ENCODE results near the gene COA8. TPM values are rescaled to one million over a fixed set of nuclear protein-coding genes. Genes with fewer than 3 reads are reported as not detected.

The COA8 gene
- total RNA-seq, 1 donor from 2014 or later: 42.0 TPM

DNA sequence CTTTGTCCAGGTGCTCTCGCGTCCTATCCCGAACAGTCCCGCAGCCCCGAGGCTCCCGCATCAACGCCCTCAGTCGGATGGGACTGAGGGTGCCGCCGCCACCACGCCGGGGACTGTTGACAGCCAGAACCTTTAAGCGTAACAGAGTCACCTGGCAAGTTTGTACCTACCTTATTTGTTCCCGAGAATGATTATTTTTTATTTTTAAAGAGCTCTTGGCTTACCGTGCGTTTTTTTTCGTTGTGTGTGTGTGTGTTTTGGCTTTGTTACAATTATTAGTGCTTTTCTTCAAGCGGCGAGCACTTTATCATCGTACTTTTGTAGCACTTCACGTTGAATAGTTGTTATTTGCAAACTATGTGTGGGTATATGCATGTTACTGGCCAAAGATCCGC is 463 bp downstream of the COA8 start:
- TF ChIP-seq, protein P1, sequence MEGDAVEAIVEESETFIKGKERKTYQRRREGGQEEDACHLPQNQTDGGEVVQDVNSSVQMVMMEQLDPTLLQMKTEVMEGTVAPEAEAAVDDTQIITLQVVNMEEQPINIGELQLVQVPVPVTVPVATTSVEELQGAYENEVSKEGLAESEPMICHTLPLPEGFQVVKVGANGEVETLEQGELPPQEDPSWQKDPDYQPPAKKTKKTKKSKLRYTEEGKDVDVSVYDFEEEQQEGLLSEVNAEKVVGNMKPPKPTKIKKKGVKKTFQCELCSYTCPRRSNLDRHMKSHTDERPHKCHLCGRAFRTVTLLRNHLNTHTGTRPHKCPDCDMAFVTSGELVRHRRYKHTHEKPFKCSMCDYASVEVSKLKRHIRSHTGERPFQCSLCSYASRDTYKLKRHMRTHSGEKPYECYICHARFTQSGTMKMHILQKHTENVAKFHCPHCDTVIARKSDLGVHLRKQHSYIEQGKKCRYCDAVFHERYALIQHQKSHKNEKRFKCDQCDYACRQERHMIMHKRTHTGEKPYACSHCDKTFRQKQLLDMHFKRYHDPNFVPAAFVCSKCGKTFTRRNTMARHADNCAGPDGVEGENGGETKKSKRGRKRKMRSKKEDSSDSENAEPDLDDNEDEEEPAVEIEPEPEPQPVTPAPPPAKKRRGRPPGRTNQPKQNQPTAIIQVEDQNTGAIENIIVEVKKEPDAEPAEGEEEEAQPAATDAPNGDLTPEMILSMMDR (IDR thresholded peaks at IDR 0.05): no peak
- Mint-ChIP-seq H3K9me3 (ENCODE audit: unreplicated experiment) (no peaks in the 10 kb centered on the region), H3K4me1 (ENCODE audit: unreplicated experiment) (peaks cover 44% of the 10 kb centered on the region), H3K36me3 (ENCODE audit: unreplicated experiment) (peaks cover 15% of the 10 kb centered on the region), H3K27ac (ENCODE audit: unreplicated experiment) (peak overlapping the region; percentile 46), H3K4me3 (ENCODE audit: unreplicated experiment) (peak overlapping the region; percentile 85), H3K27me3 (ENCODE audit: unreplicated experiment) (no peaks in the 10 kb centered on the region)
- DNase-seq (ENCODE audit: extremely low spot score, unreplicated experiment): no peak

DNA sequence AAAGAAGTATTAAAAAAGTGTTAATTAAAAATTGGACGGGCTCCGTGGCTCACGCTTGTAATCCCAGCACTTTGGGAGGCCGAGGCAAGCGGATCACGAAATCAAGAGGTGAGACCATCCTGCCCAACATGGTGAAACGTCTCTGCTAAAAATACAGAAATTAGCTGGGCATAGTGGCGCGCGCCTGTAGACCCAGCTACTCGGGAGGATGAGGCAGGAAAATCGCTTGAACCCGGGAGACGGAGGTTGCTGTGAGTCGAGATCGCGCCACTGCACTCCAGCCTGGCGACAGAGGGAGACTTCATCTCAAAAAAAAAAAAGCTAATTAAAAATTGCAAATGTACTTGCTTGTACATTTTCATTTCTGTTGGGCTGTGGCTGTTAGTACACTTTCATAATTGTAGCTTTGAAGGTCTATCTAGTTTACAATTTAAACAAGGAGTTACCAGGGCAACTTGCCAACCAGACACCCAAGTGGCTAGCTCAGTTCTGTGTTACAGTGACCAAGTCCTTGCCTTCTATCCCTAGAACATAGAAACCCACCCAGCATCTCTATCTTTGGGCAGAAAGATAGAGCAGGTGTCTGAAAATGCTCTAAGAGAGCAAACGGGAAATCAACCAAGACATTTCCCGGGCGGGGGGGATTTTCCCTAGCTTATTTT is 1.2 kb downstream of the COA8 start:
- Mint-ChIP-seq H3K9me3 (ENCODE audit: unreplicated experiment) (no peaks in the 10 kb centered on the region), H3K27ac (ENCODE audit: unreplicated experiment) (no peak overlapping the region), H3K36me3 (ENCODE audit: unreplicated experiment) (peaks cover 15% of the 10 kb centered on the region), H3K4me3 (ENCODE audit: unreplicated experiment) (peak overlapping the region; percentile 85), H3K4me1 (ENCODE audit: unreplicated experiment) (peaks cover 44% of the 10 kb centered on the region), H3K27me3 (ENCODE audit: unreplicated experiment) (no peaks in the 10 kb centered on the region)
- TF ChIP-seq, protein P1 (IDR thresholded peaks at IDR 0.05): no peak
- DNase-seq (ENCODE audit: extremely low spot score, unreplicated experiment): no peak

DNA sequence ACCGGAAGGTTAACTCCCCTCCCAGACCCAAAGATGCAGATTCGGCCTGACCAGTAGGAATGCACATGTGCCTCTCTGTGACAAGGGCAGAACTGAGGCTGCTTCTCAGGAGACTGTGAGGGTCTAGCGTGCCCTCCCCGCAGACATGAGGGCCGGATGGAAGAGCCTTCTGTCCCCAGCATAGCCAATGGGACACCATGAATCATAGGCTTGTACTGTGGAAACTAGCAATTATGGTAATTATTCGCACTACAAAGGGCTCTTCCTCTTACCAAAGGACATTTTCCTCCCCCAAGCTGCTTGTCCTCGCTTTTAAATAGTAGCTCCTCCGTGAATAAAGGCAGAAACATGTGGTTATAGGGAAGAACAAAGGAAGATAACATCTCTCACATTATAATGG is 6.2 kb downstream of the COA8 start:
- DNase-seq (ENCODE audit: extremely low spot score, unreplicated experiment): no peak
- TF ChIP-seq, protein P1 (IDR thresholded peaks at IDR 0.05): no peak
- Mint-ChIP-seq H3K9me3 (ENCODE audit: unreplicated experiment) (no peaks in the 10 kb centered on the region), H3K36me3 (ENCODE audit: unreplicated experiment) (peaks cover 5% of the 10 kb centered on the region), H3K4me3 (ENCODE audit: unreplicated experiment) (no peak overlapping the region), H3K27ac (ENCODE audit: unreplicated experiment) (peak overlapping the region; percentile 10), H3K4me1 (ENCODE audit: unreplicated experiment) (peaks cover 18% of the 10 kb centered on the region), H3K27me3 (ENCODE audit: unreplicated experiment) (no peaks in the 10 kb centered on the region)

DNA sequence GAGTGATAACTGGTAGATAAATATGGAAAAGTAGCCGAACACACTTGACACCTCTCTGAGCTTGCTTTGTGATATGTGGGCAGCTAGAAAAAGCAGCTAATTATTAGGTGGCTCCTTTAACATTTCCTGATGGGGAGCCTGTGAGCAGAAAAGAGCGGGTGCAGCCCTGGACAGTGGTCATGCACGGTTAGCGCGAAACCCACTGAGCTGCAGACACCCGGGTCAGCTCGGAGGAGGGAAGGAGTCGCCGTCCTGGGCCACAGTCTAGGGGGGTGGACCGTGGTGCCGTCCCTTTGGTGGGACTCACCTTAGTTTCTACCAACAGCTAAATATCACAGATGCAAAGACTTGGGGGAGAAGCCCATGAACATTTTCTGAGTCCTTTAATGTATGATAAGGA is 6.6 kb downstream of the COA8 start:
- Mint-ChIP-seq H3K36me3 (ENCODE audit: unreplicated experiment) (peaks cover 7% of the 10 kb centered on the region), H3K27me3 (ENCODE audit: unreplicated experiment) (no peaks in the 10 kb centered on the region), H3K4me3 (ENCODE audit: unreplicated experiment) (no peak overlapping the region), H3K4me1 (ENCODE audit: unreplicated experiment) (peaks cover 14% of the 10 kb centered on the region), H3K9me3 (ENCODE audit: unreplicated experiment) (no peaks in the 10 kb centered on the region), H3K27ac (ENCODE audit: unreplicated experiment) (no peak overlapping the region)
- TF ChIP-seq, protein P1 (IDR thresholded peaks at IDR 0.05): no peak
- no peak for DNase-seq (ENCODE audit: extremely low spot score, unreplicated experiment)

DNA sequence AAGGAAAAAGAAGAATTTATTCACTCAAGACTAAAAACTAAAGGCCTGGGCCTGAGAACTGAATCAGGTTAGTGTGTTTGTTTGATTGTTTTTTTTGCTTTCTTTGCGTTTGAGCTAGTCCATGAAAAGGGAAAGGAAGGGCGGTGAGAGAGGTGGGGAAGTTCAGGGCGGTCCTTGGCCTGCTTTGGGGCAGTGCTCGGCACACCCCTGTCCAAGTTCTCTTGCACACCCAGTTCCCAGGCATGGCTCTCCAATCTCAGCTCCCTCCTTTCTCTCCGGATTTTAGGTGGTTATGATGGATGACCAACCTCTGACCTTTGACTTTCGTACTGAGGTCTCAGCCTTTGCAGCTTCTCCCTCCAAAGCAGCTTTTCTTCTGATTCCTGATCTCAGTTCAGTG is 11.3 kb downstream of the COA8 start:
- no peaks in the 10 kb centered on the region for H3K9me3 Mint-ChIP-seq (ENCODE audit: unreplicated experiment)
- peaks cover 16% of the 10 kb centered on the region for H3K36me3 Mint-ChIP-seq (ENCODE audit: unreplicated experiment)
- H3K4me3 Mint-ChIP-seq (ENCODE audit: unreplicated experiment): no peak overlapping the region
- peaks cover 18% of the 10 kb centered on the region for H3K4me1 Mint-ChIP-seq (ENCODE audit: unreplicated experiment)
- H3K27me3 Mint-ChIP-seq (ENCODE audit: unreplicated experiment): no peaks in the 10 kb centered on the region
- DNase-seq (ENCODE audit: extremely low spot score, unreplicated experiment): no peak
- no peak overlapping the region for H3K27ac Mint-ChIP-seq (ENCODE audit: unreplicated experiment)
- TF ChIP-seq, protein P1 (IDR thresholded peaks at IDR 0.05): no peak

Data from osteocyte (in vitro differentiated cells).